GM12875 (cell line): ENCODE results near the gene CD300LD.

Source experiments
- H3K4me3 ChIP-seq: one replicate; pipeline ENCODE4 v1.5.1; 2011; ENCODE audit warnings: low read depth, low read length, control low read depth
- CTCF ChIP-seq: IDR thresholded peaks from 2 replicates; pipeline ENCODE4 v1.5.1; 2011; ENCODE audit warnings: low read depth, mild to moderate bottlenecking, control low read depth, inconsistent platforms, low read length, moderate library complexity, borderline replicate concordance; ENCODE audit not compliant: insufficient read depth

CD300LD gene

GRCh38 chr17:74539281-74539820 lies 52.7 kb downstream of the CD300LD start:
- TF ChIP-seq CTCF, result no peak
- no peak overlapping the region for H3K4me3 ChIP-seq

GRCh38 chr17:74536890-74537289 lies 55.2 kb downstream of the CD300LD start:
- TF ChIP-seq CTCF, result no peak
- H3K4me3 ChIP-seq, result no peak overlapping the region

GRCh38 chr17:74532115-74532514 lies 60.0 kb downstream of the CD300LD start:
- TF ChIP-seq CTCF, result no peak
- H3K4me3 ChIP-seq, result no peak overlapping the region

GRCh38 chr17:74531231-74531761 lies 60.8 kb downstream of the CD300LD start, which contains the start of gene CD300LB:
Gene CD300LB, minus strand, starts transcription at chr17:74531475. Its CDS starts 125 bp downstream, at chr17:74531350.
- H3K4me3 ChIP-seq, result no peak within 1 kb of the TSS
- no peak for TF ChIP-seq CTCF

GRCh38 chr17:74530831-74531150 lies 61.3 kb downstream of the CD300LD start:
- no peak for TF ChIP-seq CTCF
- H3K4me3 ChIP-seq, result no peak overlapping the region
